HepG2 (cell line): ENCODE measurements around the gene TFEC. TPM values are rescaled to one million over a fixed set of nuclear protein-coding genes. Genes with fewer than 3 reads are reported as not detected.
A peak's percentile ranks its signal among the peaks of the same experiment; 100 is the strongest.

Experiments used
- CBX1 ChIP-seq: IDR thresholded peaks from one replicate; pipeline ENCODE4 v1.6.1; 2016; ENCODE audit warnings: antibody characterized with exemption, low read depth
- DMAP1 ChIP-seq: IDR thresholded peaks from 2 replicates; pipeline ENCODE4 v1.6.1; 2016
- FOXM1 ChIP-seq: sonication (generic); formaldehyde crosslinking; IDR thresholded peaks from 2 replicates; pipeline ENCODE4 v1.5.0; 2020; ENCODE audit warnings: missing genetic modification reagents
- JUND ChIP-seq: sonication (generic); formaldehyde crosslinking; IDR thresholded peaks from 2 replicates; pipeline ENCODE4 v1.8.0; 2022; ENCODE audit warnings: mild to moderate bottlenecking, missing genetic modification reagents
- MED8 ChIP-seq: sonication (generic); formaldehyde crosslinking; IDR thresholded peaks from 2 replicates; pipeline ENCODE4 v1.8.1; 2023; ENCODE audit warnings: mild to moderate bottlenecking, missing genetic modification reagents; ENCODE audit not compliant: insufficient replicate concordance
- NFAT5 ChIP-seq: sonication (generic); formaldehyde crosslinking; IDR thresholded peaks from 2 replicates; pipeline ENCODE4 v1.4.0; 2020; ENCODE audit warnings: missing genetic modification reagents
- POGZ ChIP-seq: sonication (generic); formaldehyde crosslinking; IDR thresholded peaks from 2 replicates; pipeline ENCODE4 v1.4.0; 2020; ENCODE audit warnings: mild to moderate bottlenecking, missing genetic modification reagents
- RAD51 ChIP-seq: fragments of 450-650 bp; IDR thresholded peaks from 2 replicates; pipeline ENCODE4 v1.6.1; 2016; ENCODE audit warnings: borderline replicate concordance
- RARA ChIP-seq: IDR thresholded peaks from 2 replicates; pipeline ENCODE4 v1.6.1; 2016; ENCODE audit warnings: missing genetic modification reagents, missing compliant biosample characterization
- RNF2 ChIP-seq: fragments of 450-650 bp; conservative IDR thresholded peaks from 2 replicates; pipeline ENCODE4 v1.6.1; 2016; ENCODE audit warnings: low read depth
- SMC3 ChIP-seq: IDR thresholded peaks from 2 replicates; pipeline ENCODE4 v1.6.1; 2011; ENCODE audit warnings: low read length, improper control_type of control experiment
- SSRP1 ChIP-seq: IDR thresholded peaks from 2 replicates; pipeline ENCODE4 v1.6.1; 2016; ENCODE audit warnings: control low read depth
- USF2 ChIP-seq, 2 experiments: sonication (generic) in 1 of 2; formaldehyde crosslinking in 1 of 2; IDR thresholded peaks; 2 replicates each; pipeline versions ENCODE4 v1.5.1 to v1.6.1; 2011 to 2020; ENCODE audit warnings: borderline replicate concordance in 1 of 2, low read depth in 1 of 2, low read length in 1 of 2, mild to moderate bottlenecking in 1 of 2, missing genetic modification reagents in 1 of 2, moderate library complexity in 1 of 2
- polyA plus RNA-seq, 8 experiments: library from polyadenylated mRNA; depleted of rRNA in 3 of 8; stranded (reverse) in 7 of 8; unstranded in 1 of 8; fragments of >200 nt; fragmentation: Illumina TruSeq in 4 of 8; extraction: Trizol in 4 of 8; gene quantifications; 2 replicates each; pipeline versions ENCODE4 v1.2.1 to v1.2.3, GENCODE V29; 2011 to 2016; ENCODE audit warnings: low read depth in 4 of 8, missing spikeins in 1 of 8, mixed read lengths in 1 of 8; ENCODE audit not compliant: insufficient read depth in 1 of 8
- total RNA-seq, 5 experiments: library from RNA; depleted of rRNA; stranded (reverse); fragments of >200 nt; fragmentation: Illumina TruSeq; extraction: Trizol; gene quantifications; 2 replicates each; pipeline ENCODE4 v1.2.3, GENCODE V29; 2016; ENCODE audit warnings: low read depth in 1 of 5
- TF ChIP-seq, protein P1 (sequence below): sonication (generic); formaldehyde crosslinking; IDR thresholded peaks from 2 replicates; pipeline ENCODE4 v1.4.0; 2020; ENCODE audit warnings: low read depth, missing genetic modification reagents
- TF ChIP-seq, protein P2 (sequence below): sonication (generic); formaldehyde crosslinking; IDR thresholded peaks from 2 replicates; pipeline ENCODE4 v1.5.1; 2020; ENCODE audit warnings: mild to moderate bottlenecking, missing genetic modification reagents, moderate library complexity

TFEC gene
- total and polyA plus RNA-seq, 2 of the 13 experiments (the other 11 are each of a cell fraction or from before 2014, with no cell fraction given) = not detected

DNA sequence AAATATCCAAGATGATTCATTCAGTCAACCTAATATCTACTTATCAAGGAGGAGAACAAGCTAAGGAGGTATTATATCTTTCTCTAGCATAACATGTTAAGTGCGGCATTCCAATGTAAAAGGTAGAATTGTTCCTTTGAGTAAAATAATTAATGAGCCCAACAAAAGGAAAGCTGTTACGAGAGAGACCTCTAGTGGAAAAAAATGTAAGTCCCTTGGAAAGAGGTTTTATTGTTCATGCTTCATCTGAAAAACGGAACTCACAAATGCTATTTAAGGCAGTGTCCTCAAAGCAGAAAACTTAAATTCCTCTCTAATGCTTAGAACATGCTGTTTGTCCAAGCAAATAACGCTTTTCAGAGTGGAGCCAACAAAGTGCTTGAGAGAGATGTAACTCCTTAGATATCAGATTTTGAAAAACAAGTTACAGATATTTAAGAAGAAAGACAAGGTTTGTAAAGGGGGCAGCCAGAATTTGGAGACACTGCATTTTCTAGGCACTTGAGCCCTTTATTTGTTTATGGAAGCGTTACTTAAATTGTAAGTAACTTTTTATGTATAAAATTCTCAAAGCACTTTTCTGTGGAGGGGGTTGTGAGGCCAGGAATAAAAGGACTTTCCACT lies 119.9 kb downstream of the TFEC start (continued):
- TF ChIP-seq, protein P1, sequence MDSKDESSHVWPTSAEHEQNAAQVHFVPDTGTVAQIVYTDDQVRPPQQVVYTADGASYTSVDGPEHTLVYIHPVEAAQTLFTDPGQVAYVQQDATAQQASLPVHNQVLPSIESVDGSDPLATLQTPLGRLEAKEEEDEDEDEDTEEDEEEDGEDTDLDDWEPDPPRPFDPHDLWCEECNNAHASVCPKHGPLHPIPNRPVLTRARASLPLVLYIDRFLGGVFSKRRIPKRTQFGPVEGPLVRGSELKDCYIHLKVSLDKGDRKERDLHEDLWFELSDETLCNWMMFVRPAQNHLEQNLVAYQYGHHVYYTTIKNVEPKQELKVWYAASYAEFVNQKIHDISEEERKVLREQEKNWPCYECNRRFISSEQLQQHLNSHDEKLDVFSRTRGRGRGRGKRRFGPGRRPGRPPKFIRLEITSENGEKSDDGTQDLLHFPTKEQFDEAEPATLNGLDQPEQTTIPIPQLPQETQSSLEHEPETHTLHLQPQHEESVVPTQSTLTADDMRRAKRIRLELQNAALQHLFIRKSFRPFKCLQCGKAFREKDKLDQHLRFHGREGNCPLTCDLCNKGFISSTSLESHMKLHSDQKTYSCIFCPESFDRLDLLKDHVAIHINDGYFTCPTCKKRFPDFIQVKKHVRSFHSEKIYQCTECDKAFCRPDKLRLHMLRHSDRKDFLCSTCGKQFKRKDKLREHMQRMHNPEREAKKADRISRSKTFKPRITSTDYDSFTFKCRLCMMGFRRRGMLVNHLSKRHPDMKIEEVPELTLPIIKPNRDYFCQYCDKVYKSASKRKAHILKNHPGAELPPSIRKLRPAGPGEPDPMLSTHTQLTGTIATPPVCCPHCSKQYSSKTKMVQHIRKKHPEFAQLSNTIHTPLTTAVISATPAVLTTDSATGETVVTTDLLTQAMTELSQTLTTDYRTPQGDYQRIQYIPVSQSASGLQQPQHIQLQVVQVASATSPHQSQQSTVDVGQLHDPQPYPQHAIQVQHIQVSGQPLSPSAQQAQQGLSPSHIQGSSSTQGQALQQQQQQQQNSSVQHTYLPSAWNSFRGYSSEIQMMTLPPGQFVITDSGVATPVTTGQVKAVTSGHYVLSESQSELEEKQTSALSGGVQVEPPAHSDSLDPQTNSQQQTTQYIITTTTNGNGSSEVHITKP (CRISPR knock-in tag) = no peak
- no peak for TF ChIP-seq MED8 (CRISPR knock-in tag)
- peak; percentile 37 for TF ChIP-seq SMC3
- no peak for TF ChIP-seq RNF2
- TF ChIP-seq FOXM1 = no peak
- no peak for TF ChIP-seq JUND (CRISPR knock-in tag)
- TF ChIP-seq, protein P2, sequence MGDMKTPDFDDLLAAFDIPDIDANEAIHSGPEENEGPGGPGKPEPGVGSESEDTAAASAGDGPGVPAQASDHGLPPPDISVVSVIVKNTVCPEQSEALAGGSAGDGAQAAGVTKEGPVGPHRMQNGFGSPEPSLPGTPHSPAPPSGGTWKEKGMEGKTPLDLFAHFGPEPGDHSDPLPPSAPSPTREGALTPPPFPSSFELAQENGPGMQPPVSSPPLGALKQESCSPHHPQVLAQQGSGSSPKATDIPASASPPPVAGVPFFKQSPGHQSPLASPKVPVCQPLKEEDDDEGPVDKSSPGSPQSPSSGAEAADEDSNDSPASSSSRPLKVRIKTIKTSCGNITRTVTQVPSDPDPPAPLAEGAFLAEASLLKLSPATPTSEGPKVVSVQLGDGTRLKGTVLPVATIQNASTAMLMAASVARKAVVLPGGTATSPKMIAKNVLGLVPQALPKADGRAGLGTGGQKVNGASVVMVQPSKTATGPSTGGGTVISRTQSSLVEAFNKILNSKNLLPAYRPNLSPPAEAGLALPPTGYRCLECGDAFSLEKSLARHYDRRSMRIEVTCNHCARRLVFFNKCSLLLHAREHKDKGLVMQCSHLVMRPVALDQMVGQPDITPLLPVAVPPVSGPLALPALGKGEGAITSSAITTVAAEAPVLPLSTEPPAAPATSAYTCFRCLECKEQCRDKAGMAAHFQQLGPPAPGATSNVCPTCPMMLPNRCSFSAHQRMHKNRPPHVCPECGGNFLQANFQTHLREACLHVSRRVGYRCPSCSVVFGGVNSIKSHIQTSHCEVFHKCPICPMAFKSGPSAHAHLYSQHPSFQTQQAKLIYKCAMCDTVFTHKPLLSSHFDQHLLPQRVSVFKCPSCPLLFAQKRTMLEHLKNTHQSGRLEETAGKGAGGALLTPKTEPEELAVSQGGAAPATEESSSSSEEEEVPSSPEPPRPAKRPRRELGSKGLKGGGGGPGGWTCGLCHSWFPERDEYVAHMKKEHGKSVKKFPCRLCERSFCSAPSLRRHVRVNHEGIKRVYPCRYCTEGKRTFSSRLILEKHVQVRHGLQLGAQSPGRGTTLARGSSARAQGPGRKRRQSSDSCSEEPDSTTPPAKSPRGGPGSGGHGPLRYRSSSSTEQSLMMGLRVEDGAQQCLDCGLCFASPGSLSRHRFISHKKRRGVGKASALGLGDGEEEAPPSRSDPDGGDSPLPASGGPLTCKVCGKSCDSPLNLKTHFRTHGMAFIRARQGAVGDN (CRISPR knock-in tag) = no peak
- no peak for TF ChIP-seq SSRP1
- TF ChIP-seq RARA (CRISPR knock-in tag) = no peak
- TF ChIP-seq DMAP1 (CRISPR knock-in tag) = no peak
- no peak for TF ChIP-seq RAD51
- TF ChIP-seq POGZ (CRISPR knock-in tag) = no peak
- TF ChIP-seq USF2 (IDR thresholded peaks at IDR 0.05; ENCODE audit: low read depth, low read length) = no peak
- TF ChIP-seq USF2 (CRISPR knock-in tag; IDR thresholded peaks at IDR 0.05; ENCODE audit: borderline replicate concordance) = no peak
- TF ChIP-seq NFAT5 (CRISPR knock-in tag) = no peak
- TF ChIP-seq CBX1 = no peak
